GM18873 (cell line): ENCODE results near the gene PASD1.

Source experiments
- ATAC-seq: cut with Tn5 transposase; IDR thresholded peaks from one replicate; pipeline ENCODE4 v1.9.1; 2021; ENCODE audit warnings: mild to moderate bottlenecking, moderate library complexity, moderate number of reproducible peaks; ENCODE audit not compliant: unreplicated experiment, low FRiP score

PASD1 gene

GRCh38 chrX:151701071-151701470 lies 137.6 kb downstream of the PASD1 start:
- no peak for ATAC-seq

- ATAC-seq: no peak
Measured at GRCh38 chrX:151701531-151701930, 138.1 kb downstream of the PASD1 start.

GRCh38 chrX:151702026-151702714 lies 138.7 kb downstream of the PASD1 start:
- ATAC-seq: no peak

- no peak for ATAC-seq
Measured at GRCh38 chrX:151702741-151703340, 139.4 kb downstream of the PASD1 start.

- ATAC-seq: no peak
Measured at GRCh38 chrX:151703487-151703886, 140.0 kb downstream of the PASD1 start.

- no peak for ATAC-seq
Measured at GRCh38 chrX:151704041-151704663, 140.7 kb downstream of the PASD1 start.

- no peak for ATAC-seq
Measured at GRCh38 chrX:151708821-151709220, 145.3 kb downstream of the PASD1 start.

GRCh38 chrX:151710457-151710856 lies 147.0 kb downstream of the PASD1 start:
- ATAC-seq: no peak

GRCh38 chrX:151711154-151711553 lies 147.7 kb downstream of the PASD1 start:
- ATAC-seq: no peak

- no peak for ATAC-seq
Measured at GRCh38 chrX:151711787-151712186, 148.3 kb downstream of the PASD1 start.

GRCh38 chrX:151712253-151712652 lies 148.8 kb downstream of the PASD1 start:
- no peak for ATAC-seq

GRCh38 chrX:151713849-151714248 lies 150.4 kb downstream of the PASD1 start:
- no peak for ATAC-seq

GRCh38 chrX:151714362-151714761 lies 150.9 kb downstream of the PASD1 start:
- no peak for ATAC-seq

GRCh38 chrX:151715752-151716151 lies 152.3 kb downstream of the PASD1 start, which contains the start of gene FATE1:
Gene FATE1, plus strand, starts transcription at chrX:151716035. Its CDS starts 85 bp downstream, at chrX:151716120.
- ATAC-seq: no peak

GRCh38 chrX:151722241-151722846 lies 158.9 kb downstream of the PASD1 start:
- no peak for ATAC-seq

- no peak for ATAC-seq
Measured at GRCh38 chrX:151723156-151723760, 159.8 kb downstream of the PASD1 start.

- ATAC-seq: no peak
Measured at GRCh38 chrX:151724563-151725337, 161.3 kb downstream of the PASD1 start.

- ATAC-seq: no peak
Measured at GRCh38 chrX:151725338-151725614, 161.8 kb downstream of the PASD1 start.
